Amniotic stem cell (primary cell): ENCODE data around the gene DLG2.

Experiments used
- DNase-seq: peaks from one replicate; lab custom pipeline; 2025; lab: John Stamatoyannopoulos, UW

The DLG2 gene

GRCh38 chr11:85558411-85558810 is 68.7 kb downstream of the DLG2 start:
- DNase-seq = no peak

GRCh38 chr11:85551881-85552280 is 75.3 kb downstream of the DLG2 start:
- DNase-seq = no peak

DNA sequence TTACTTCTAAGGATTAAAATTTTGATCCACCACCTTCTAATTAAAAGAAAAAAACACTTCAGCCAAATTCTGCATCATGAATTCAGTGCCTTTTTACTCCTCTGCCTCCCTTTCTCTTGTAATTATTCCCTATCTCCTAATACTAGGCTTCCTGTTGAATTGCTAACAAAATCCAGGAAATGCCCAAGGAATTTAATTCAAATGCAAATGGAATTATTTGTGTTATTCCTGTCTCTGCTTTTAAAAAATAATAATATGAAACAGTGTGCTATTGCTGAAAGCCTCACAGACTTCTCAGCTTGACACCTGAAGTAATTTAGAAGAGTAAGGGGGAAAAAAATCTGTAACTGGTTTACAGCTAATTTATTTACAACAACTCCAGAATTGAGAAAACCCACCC is 85.5 kb downstream of the DLG2 start:
- DNase-seq = no peak

GRCh38 chr11:85540635-85541205 is 86.4 kb downstream of the DLG2 start:
- DNase-seq = no peak

- DNase-seq = no peak
Measured at GRCh38 chr11:85540181-85540580, 87.0 kb downstream of the DLG2 start.

DNA sequence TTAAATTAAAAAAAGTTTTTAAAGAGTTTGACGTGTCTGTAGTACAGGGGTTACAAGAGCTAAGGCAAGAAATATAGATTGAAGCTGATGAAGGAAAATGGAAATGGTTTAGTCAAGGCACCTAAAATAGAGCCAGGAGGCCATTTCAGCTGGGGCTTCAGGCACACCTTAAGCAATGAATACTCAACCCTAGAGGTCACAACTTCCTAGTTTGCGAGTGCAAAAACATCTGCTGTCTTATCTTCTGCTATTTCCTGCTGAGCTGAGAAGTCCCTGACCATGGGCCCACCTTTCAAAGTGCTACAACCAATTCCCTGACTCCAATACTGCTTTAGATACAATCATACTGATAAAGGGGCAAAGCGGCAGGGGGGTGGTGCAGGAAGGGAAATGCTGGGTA is 87.4 kb downstream of the DLG2 start:
- no peak for DNase-seq

- DNase-seq = no peak
Measured at GRCh38 chr11:85539029-85539689, 88.0 kb downstream of the DLG2 start.

- DNase-seq = no peak
Measured at GRCh38 chr11:85536438-85536837, 90.7 kb downstream of the DLG2 start.

- DNase-seq = no peak
Measured at GRCh38 chr11:85534806-85535205, 92.3 kb downstream of the DLG2 start.

GRCh38 chr11:85531191-85531897 is 95.8 kb downstream of the DLG2 start:
- DNase-seq = no peak

DNA sequence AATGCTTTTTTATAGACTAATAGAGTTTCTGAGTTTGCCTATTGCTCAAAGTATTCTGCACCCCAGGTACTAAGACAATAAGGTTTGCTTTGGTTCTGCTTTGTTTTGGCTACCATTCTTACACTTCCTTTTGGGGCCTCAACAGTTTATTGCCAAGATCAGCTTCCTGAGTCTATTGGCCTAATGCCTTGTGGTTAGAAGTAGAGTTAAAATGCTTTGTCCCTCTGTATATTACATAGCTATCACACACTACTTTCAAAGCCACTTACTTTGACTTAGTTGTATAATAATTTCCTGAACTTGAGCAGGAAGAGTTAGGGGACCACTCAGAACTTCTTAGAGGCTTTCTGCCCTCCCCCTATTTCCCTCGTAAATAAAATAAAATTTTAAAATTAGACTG is 96.5 kb downstream of the DLG2 start:
- DNase-seq = no peak

DNA sequence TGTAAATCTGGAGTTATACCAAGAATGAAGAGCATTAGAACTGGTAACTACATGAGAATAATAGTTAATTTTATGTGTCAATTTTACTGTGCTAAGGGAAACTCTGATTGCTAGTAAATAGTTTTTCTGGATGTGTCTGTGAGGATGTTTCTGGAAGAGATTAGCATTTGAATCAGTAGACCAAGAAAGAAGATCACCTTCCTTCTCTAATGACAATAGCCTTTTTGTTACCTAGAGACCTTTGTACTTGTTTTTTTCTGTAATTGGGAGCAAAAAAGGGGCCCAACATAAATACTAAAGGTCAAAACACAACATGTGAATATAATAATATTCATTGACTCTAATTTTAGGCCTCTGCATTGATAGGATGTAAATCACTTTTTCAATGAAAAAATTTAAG is 100.6 kb downstream of the DLG2 start:
- DNase-seq = no peak

DNA sequence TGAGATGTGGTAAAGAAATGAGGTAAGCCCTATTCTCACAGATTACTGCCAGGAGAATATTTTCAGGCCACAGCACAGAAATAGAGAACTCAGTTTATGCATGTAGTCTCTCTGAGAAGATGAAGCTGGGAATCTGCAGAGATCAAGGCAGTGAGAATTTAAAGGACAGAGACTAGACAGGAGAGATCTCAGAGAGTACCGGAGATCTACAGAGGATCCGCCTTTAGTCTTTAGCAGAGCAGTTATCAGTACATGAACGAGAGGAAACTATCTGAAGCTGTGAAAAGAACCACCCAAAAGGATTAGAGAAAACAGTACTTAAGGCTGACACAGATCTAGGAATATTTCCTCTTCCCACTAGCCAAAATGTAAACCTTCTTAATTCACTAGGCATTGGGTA is 101.5 kb downstream of the DLG2 start:
- no peak for DNase-seq

DNA sequence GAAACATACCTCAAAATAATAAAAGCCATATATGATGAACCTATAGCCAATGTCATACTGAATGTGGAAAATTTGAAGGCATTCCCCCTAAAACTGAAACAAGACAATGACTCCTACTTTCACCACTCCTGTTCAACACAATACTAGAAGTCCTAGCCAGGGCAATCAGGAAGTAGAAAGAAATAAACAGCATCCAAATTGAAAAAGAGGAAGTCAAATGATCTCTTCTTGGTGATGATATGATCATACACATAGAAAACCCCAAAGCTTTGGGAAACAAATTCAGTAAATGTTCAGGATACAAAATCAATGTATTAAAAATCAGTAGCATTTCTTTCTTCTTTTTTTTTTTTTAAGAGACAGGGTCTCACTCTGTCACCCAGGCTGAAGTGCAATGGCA is 109.9 kb downstream of the DLG2 start:
- no peak for DNase-seq

DNA sequence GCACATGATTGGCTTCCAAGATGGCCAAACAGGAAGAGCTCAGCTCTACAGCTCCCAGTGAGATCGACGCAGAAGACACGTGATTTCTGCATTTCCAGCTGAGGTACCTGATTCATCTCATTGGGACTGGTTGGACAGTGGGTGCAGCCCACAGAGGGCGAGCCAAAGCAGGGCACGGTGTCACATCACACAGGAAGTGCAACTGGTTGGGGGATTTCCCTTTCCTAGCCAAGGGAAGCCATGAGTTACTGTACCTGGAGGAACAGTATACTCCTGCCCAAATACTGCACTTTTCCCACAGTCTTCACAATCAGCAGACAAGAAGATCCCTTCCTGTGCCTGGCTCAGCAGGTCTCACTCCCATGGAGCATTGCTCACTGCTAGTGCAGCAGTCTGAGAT is 131.2 kb downstream of the DLG2 start:
- no peak for DNase-seq

GRCh38 chr11:85494396-85494795 is 132.7 kb downstream of the DLG2 start:
- no peak for DNase-seq

GRCh38 chr11:85485902-85486301 is 141.2 kb downstream of the DLG2 start:
- DNase-seq = no peak

DNA sequence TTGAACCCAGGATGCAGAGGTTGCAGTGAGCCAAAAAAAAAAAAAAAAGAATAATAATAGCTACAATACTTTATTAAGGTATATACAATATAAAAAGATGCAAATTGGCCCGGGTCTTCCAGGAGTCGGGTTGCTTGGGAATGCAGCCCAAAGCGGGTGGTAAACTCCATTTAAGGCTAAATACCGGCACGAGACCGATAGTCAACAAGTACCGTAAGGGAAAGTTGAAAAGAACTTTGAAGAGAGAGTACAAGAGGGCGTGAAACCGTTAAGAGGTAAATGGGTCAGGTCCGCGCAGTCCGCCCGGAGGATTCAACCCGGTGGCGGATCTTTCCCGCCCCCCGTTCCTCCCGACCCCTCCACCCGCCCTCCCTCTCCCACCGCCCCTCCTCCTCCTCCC is 143.3 kb downstream of the DLG2 start:
- no peak for DNase-seq

DNA sequence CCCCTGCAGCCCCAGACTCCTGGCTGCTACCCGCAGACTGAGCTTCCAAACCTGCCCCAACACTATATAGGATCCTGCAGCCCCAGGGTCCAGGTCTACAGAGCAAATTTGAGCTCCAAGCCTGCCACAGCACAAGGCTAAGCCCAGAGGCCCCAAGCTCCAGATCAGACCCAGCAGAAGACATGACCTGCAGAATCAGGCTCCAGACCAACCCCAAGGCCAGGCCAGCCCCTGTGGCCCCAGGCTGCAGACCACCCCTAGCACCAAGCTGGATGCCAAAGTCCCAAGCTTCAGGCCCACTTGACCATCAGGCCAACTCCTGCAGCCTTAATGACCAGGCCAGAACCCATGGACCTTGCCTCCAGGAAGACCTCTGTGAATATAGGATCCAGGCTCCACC is 145.3 kb downstream of the DLG2 start:
- no peak for DNase-seq

GRCh38 chr11:85475660-85476517 is 151.3 kb downstream of the DLG2 start:
- no peak for DNase-seq

GRCh38 chr11:85472953-85473352 is 154.2 kb downstream of the DLG2 start:
- DNase-seq = no peak

DNA sequence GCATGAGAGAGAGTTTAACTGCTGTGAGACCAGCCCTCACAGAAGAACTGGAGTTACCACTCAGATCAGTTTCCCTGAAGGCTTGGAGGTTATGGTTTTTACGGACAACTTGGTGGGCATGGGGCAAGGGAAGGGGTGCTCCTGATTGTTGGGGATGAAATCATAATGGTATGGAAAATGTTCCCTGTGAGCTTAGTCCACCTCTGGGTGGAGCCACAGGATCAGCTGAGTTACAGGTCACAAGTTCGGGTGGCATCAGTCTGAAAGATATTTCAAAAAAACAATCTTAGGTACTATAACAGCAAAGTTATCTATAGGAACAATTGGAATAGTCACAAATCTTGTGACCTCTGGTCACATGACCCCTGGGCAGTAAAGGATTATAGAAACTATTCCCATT is 162.9 kb downstream of the DLG2 start:
- DNase-seq = no peak

- no peak for DNase-seq
Measured at GRCh38 chr11:85459304-85459703, 167.8 kb downstream of the DLG2 start.
